GM18858 (cell line): ENCODE data around the gene RIPOR3.
A peak's percentile ranks its signal among the peaks of the same experiment; 100 is the strongest.

ENCODE experiments used
- ATAC-seq: cut with Tn5 transposase; IDR thresholded peaks from one replicate; pipeline ENCODE4 v1.9.1; 2021; ENCODE audit not compliant: unreplicated experiment

RIPOR3 gene, protein sequence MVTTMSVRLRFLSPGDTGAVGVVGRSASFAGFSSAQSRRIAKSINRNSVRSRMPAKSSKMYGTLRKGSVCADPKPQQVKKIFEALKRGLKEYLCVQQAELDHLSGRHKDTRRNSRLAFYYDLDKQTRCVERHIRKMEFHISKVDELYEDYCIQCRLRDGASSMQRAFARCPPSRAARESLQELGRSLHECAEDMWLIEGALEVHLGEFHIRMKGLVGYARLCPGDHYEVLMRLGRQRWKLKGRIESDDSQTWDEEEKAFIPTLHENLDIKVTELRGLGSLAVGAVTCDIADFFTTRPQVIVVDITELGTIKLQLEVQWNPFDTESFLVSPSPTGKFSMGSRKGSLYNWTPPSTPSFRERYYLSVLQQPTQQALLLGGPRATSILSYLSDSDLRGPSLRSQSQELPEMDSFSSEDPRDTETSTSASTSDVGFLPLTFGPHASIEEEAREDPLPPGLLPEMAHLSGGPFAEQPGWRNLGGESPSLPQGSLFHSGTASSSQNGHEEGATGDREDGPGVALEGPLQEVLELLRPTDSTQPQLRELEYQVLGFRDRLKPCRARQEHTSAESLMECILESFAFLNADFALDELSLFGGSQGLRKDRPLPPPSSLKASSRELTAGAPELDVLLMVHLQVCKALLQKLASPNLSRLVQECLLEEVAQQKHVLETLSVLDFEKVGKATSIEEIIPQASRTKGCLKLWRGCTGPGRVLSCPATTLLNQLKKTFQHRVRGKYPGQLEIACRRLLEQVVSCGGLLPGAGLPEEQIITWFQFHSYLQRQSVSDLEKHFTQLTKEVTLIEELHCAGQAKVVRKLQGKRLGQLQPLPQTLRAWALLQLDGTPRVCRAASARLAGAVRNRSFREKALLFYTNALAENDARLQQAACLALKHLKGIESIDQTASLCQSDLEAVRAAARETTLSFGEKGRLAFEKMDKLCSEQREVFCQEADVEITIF

DNA sequence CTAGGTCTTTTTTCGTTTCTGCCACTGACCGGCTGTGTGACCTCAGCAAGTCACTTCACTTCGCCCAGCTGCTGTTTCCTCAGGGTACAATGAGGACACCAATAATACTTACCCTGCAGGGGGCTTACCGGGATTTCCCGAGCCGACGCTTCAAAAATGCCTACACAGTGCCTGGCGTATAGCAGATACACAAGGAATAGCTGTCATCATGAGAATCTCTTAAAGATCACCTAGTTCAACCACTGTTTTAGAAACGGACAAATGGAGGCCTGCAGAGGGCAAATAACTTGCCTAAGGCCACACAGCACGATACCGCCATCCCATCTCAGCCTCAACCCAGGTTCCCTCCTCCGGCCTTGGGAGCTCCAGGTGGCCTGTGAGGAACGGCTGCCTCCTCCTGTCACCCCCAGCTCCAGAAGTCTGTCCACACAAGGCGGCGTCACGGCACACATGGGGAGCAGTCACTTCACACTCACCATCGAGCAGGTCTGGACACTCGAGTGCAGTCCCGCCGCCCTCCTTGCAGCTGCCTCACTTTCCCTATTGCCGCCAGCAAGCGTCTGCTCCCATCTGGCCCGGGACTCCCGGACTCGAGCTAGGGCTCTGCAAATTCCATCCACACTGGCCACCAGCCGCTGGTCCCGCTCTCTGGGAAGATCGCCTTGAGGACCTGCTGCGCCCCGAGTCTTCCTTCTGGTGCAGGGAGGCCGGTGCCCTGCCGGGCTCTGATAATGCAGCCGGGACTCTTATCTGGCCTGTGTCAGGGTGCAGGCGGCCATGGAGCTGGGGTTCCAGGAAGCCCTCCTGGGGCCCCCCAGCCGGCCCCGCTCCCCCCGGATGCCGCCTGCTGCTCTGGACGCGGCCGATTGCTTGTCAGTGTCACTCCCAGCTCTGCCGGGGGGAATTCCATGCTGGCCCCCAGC lies at the start of gene RIPOR3:
Gene RIPOR3, minus strand, starts transcription at position 893 of the 923 bp plus-strand sequence. Its CDS starts 414 bp downstream, at position 479.
- ATAC-seq, result no peak

DNA sequence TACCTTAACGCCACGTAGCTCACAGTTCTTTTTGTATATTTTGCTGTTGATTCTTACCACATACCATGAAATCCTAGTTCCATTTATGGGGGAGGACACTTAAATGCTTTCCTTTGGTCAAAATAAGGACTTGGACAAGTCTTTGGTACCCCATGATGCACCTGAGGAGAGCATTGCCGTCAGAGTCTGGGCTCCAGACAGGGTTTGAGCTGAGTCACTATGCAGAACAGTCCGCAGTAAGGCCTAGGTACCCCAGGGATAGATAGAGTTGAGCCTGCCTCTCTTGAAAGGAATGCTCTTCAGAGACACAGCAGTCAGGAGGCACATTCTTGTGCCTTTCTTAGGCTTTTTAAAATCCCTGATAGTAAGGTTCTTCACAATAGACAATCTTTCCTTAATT lies 46.0 kb upstream of the RIPOR3 start:
- ATAC-seq, result no peak

DNA sequence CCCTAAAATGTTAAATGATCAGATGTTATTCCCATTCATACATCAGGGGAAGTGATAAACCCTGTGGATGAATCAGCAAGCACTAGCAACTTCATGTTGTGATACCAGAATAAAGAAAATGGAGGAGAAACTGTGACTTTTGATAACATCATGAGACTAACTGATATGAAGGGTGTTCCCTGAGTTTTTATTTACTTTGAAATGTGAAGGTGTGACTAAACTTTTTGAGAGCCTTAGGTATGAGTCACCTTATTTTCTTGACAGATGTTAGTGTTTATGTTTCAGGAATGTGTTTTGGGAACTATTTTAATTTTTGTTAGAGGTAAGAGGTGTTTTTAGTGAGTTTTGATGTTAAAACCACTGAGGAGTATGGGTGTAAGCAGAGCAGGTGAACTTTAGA lies 44.5 kb upstream of the RIPOR3 start:
- ATAC-seq, result no peak

DNA sequence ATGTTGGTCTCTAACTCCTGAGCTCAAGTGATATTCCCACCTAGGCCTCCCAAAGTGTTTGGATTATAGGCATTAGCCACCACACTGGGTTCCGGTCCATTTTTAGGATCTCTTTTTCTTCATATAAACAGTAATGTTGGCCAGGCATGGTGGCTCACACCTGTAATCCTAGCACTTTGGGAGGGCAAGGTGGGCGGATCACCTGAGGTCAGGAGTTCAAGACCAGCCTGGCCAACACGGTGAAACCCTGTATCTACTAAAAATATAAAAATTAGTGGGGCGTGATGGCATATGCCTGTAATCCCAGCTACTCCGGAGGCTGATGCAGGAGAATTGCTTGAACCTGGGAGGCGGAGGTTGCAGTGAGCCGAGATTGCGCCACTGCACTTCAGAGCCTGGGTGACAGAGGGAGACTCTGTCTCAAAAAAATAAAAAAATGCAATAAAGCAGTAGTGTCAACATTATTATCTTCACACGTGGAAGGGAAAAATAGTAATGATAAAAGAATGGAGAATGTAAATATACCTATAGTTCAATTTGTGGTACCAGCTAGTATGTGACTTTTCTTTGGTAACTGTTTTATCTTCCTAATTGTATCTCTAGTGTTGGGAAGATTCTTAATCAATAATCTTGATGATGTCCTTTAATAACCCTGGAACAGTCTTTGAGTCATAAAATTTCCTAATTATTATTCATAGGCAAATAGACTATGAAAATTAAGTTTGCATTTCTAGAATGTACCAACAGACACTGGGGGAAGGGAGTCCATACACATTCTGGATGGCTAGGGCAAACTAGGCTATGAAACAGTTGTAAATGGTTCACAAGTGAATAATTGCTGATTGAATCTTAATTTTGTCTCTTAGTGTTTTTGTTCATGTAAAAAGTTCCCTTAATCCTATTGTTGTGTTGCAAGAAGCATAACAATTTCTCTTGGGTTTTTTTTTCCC lies 43.7 kb upstream of the RIPOR3 start:
- no peak for ATAC-seq

DNA sequence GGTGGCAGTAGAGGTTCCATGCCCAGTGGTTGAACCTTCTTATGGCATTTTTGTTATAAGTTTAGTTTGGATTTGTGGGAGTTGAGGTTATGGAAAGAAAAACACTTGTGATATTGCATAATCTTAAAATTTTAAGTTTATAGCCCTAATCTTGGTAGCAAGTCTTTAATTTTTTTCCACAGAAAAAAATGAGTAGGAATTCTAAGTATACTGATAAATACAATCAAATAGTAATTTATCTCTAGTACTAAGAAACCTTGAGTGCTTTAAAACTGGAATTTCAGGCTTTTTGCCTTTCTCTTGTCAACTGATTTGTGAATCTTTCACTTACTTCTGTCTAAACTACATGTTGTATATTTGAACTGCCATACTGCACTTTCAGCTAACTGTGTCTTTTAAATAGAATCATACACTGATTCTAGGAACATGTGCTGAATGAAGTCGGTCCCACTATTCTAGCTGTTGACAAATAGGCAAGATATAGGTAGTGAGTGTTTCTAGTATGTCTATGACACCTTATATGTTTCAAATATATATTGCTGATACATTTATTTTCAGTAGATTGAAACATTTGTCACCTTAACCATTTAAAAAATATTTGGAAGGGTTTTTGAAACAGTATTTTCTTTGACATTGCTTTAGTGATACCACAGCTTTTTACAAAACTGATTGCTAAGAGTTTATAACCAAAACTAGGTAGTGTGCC lies 42.5 kb upstream of the RIPOR3 start:
- ATAC-seq, result no peak

DNA sequence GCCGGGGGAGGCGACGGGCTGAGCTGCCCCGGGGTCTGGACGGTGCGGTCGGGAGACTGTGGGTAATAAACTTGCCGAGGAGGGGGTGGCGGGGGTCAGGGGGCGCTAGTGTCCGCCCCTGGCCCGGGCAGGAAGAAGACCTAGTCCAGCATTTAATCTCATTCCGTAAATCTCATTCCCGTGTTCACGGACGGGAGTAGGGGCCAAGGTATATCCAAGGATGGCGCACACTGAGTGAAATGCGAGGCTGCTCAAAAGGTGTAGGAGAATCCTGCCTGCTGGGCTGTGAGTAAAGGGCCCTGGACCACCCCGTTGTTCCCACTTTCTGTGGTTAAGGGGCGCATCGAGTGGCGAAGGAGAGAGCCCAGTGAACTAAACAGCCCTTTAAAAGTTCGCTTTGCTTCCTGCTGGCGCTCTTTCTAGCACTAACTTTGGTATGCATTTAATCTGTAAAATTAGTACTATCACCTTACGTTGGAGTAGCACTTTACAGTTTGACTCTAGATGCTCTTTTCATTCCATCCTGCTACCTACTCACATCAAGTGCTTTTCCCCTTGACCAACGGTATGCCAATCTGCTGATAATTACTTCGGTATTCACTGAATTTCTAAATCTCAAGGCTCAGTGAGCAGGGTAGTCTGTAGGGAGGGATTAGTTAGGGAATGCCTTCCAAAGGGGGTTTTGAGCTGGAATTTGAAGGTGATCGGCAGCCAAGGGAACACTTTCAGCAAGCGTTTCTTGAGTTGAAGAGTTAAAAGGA lies 40.8 kb upstream of the RIPOR3 start:
- ATAC-seq, result no peak

DNA sequence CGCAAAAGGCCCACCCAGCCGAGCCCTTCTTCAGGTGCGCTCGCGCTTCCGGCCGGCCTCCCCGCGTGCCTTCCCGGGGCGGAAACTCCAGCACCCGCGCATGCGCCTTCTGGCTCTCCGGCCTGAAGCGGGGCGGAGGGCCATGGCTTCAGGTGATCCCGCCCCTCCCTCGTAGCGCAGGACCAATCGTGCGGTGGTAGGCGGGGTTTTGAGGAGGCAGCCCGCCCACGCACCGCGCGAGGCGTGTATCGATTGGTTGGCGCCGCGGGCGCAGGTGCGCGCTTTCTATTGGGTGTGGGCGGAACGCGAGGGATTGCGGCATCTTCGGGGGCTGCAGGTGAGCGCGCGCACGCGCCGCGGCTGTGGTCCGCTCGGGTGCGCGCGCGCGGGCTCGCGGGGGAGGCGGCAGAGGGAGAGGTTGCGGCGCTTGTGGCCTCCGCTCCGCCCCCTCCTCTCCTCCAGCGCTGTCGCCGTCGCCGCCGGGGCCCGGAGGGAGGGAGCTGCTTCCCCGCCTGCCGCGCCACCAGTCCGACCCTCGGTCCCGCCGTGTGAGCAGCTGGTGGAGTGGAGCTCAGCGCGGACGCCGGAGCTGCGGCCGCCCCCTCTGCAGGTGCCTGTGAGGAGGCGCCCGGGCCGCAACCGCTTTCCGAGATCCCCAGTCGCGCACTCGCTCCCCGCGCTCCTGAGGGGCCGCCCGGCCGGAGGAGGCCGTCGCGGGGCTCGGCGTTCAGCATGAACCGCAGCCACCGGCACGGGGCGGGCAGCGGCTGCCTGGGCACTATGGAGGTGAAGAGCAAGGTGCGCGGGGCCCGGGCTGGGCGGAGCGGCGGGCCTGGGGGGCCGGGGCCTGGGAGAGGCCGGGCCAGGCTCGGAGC lies 40.0 kb upstream of the RIPOR3 start, which contains the start of gene PARD6B:
Gene PARD6B, plus strand, starts transcription at position 526 of the 875 bp plus-strand sequence. Its CDS starts 207 bp downstream, at position 733.
- ATAC-seq, result peak; percentile 77

DNA sequence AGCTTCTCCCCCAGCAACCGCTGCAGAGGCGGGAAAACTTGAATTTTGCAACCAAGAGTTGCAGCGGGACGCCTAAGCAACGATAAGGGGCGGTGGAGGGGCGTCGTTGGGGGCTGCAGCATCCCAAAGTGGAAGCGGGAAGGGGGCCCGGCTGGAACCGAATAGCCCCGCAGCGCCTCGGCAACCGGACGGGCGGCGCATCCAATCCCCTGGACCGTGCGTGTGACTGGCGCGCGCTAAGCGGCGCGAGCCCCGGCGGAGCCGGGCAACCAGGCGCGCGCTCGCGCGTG lies 39.4 kb upstream of the RIPOR3 start:
- ATAC-seq, result no peak

DNA sequence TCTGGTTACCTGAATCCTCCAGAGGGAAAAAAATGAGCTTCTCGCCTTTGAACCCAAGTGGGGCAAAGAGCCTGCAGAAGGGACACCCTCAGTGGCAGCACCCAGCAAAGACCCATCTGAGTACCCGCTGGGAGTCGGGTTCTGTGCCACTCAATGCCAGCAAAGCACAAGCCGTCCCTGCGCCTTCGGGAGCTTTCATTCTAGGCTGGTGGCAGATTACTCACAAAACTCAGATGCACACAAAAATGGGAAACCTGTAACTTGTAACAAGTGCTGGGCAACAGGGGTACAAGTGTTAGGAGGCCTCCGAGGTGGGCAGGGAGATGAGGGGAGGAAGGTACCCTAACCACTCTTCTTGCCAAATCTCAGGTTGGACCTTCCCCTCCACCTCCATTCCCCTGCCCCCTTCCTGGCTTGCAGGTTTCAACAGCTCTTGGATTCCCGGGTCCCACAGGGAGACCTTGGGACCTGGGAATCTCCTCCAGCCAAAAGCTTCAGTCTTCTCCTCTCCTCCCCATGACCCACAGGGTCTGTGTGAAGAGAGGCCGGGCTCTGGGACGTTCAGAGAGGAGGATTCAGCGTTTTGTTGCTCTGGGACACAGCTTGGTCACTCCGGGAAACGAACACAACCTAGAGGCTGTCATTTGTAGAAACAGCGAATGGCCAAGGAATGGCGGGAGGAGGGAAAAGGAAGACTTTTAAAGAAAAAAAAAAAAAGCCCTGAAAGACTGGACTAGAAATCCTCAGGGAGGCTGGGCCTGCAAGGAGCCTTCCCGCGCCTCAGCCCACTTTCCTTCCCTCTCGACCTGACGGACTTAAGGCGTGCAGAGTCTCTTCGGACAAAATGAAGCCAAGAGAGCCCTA lies 38.8 kb upstream of the RIPOR3 start:
- ATAC-seq, result no peak

DNA sequence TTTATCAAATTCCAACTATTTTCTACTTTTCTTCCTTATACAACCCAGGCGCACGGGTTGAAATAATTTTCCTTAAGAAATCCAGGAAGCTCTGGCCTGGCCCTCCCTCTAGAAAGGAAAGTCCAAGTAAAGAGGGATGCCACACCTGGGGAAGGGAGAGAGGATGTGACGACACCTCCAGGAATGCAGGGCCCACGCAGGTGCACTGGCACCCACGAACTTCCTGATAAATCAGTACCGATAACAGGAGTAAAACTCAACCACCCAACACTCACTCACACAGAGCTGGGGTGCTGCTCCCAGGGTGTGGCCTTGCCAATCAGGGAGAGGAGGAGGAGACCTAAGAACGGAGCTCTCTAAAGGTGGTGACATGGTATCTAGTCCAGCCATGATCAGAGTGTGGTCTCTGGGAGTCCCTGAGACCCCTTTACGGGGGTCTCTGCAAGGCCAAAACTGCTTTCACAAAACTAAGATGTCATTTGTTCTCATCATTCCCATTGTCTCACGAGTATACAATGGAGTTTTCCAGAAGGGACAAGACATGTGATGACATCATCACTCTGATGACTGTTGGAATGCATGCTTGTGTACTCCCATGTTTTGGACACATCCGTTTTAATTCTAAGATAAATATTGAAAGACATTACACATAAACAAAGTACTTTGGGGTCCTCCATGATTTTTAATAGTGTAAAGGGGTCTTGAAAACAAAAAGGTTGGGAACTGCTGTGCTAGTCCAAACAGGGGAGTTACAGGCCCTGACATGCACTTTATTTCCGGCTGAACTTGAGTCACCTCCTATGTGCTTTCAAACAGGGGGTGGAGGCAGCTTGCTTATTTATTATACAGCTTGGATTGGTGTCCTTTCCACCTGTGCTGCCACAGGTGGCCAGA lies 37.9 kb upstream of the RIPOR3 start:
- ATAC-seq, result no peak

DNA sequence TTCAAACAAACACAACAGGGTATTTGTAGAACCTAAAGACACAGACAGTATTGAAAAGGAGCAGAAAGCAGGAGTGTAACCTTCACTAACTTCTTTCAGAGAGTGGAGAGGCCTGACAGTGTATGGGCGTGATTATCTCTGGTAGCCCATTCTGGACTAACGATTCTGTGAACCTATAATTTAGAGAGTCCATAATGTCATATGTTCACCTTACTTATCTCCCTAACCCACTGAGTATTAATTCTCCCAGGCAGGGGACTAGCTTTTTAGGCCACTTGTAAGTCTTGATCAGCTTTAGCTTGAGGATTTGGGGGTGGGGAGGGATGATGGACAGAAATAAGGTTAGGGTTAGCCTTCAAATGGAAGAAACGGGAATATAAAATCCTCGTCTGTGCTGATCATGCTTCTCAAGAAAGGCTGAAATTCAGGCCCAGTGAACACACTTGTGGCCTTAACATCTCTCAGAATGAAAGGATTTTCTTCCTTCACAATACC lies 37.2 kb upstream of the RIPOR3 start:
- no peak for ATAC-seq

DNA sequence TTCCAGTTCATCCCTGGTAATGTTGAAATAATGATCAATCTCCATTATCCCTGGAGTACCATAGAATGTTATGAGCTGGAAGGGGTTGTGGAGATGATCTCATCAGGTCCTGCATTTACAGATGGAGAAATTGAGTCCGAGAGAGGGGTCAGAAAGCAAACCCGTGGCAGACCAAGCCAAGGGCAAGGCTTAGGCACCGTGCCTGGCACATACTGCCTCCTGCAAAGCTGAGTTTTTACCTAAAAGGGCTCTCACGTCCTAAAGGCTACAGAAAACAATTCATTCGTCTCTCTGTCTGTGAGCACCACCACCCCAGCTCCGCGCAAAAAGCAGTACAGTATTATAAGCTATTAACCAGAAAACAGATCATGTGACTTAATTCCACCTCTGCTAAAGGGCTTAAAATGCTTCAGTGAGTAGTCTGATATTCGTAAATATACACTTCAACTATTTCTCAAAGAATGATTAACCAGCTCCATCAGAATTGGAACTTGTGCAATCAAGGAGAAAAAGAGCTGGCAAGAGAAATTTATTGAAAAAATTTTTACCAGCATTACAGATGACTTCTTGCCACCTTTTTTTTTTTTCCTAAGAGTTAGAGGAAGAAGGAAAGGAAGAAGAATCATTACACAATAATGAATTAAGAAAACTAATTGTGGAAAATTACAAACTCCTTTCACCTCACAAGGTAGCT lies 36.6 kb upstream of the RIPOR3 start:
- no peak for ATAC-seq

DNA sequence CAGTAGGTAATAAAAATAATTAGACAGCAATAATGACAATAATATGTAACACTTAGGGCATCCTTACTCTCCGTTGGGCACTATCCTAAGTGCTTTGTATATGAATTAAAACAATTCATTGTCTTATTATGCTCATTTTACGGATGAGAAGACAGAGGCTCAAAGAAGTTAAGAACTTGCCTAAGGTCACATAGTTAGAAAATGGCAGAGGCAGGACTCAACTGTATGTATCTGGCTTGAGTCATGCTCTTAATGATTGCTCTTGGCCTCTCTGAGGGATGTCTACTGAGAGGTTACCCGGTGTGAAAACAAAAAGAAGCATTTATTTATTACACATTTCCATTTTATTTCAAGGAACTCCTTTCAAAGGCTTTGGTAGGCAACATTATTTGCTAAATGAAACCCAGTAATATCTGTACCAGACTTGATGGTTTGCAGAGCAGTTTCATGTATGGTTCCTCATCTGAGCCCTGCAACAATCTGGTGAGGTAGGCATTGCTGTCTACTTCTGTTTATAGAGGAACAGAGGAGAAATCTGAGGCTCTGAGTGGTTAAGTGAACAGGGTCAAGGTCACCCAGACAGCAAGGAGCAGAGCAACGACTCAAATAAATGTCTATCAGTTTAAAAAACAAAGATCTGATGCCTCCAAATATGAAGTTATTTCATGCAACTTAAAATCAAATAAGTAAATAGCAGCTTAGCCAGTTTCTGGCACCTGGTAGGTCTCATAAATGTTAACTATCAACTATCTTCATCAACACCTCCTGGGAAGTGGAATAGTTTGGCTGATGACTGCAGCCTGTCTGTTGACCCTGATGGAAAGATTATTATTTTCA lies 35.8 kb upstream of the RIPOR3 start:
- no peak for ATAC-seq

DNA sequence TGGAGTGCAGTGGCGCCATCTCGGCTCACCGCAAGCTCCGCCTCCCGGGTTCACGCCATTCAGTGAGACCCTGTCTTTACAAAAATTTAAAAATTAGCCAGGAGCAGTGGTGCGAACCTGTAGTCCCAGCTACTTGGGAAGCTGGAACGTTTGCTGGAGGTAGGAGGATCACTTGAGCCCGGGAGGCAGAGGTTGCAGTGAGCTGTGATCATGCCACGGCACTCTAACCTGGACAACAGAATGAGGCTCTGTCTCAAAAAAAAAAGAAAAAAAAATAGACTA lies 34.3 kb upstream of the RIPOR3 start:
- ATAC-seq, result no peak
